Fibroblast of lung (primary cell): ENCODE results near the gene GATA5. TPM values are rescaled to one million over a fixed set of nuclear protein-coding genes. Genes with fewer than 3 reads are reported as not detected.

Experiments used
- DNase-seq, 2 donors: peaks; one replicate each; pipeline versions ENCODE4 v3.0.0 to v3.0.0-alpha.2; 2010; ENCODE audit warnings: low read depth in 2 of 2
- H2AFZ ChIP-seq: 2 replicates; pipeline ENCODE4 v1.5.1; 2012; ENCODE audit warnings: low read length, control low read depth, inconsistent platforms
- H3K27ac ChIP-seq: 2 replicates; pipeline ENCODE4 v1.5.1; 2011; ENCODE audit warnings: low read length, control low read depth; ENCODE audit not compliant: insufficient read depth
- H3K27me3 ChIP-seq: 2 replicates; pipeline ENCODE4 v1.5.1; 2011; ENCODE audit warnings: mild to moderate bottlenecking, low read length; ENCODE audit not compliant: control insufficient read depth, insufficient read depth
- H3K36me3 ChIP-seq: 2 replicates; pipeline ENCODE4 v1.5.1; 2011; ENCODE audit warnings: low read length; ENCODE audit not compliant: control insufficient read depth, insufficient read depth
- H3K4me1 ChIP-seq: 2 replicates; pipeline ENCODE4 v1.5.1; 2011; ENCODE audit warnings: low read length; ENCODE audit not compliant: control insufficient read depth, insufficient read depth; ENCODE audit errors: extremely low read depth
- H3K4me2 ChIP-seq: 2 replicates; pipeline ENCODE4 v1.5.1; 2011; ENCODE audit warnings: low read length, control low read depth; ENCODE audit not compliant: insufficient read depth; ENCODE audit errors: extremely low read depth
- H3K4me3 ChIP-seq, 4 experiments: fragments of 200-600 bp in 1 of 4; sonication (generic) in 1 of 4; replicated peaks in 1 of 4; 2 replicates each; pipeline ENCODE4 v1.5.1; 2011 to 2016; ENCODE audit warnings: low read length in 4 of 4, low read depth in 3 of 4, mild to moderate bottlenecking in 3 of 4, control low read depth in 2 of 4, inconsistent platforms in 1 of 4, mixed read lengths in 1 of 4; ENCODE audit not compliant: insufficient read depth in 1 of 4; ENCODE audit errors: control extremely low read depth in 1 of 4
- H3K79me2 ChIP-seq: 2 replicates; pipeline ENCODE4 v1.5.1; 2012; ENCODE audit warnings: mild to moderate bottlenecking, low read length, inconsistent platforms; ENCODE audit not compliant: control insufficient read depth, insufficient read depth
- H3K9ac ChIP-seq: 2 replicates; pipeline ENCODE4 v1.5.1; 2011; ENCODE audit warnings: mild to moderate bottlenecking, low read length, control low read depth; ENCODE audit not compliant: insufficient read depth
- H3K9me3 ChIP-seq: 2 replicates; pipeline ENCODE4 v1.5.1; 2012; ENCODE audit warnings: low read depth, low read length; ENCODE audit not compliant: control insufficient read depth, insufficient read depth
- H4K20me1 ChIP-seq: 2 replicates; pipeline ENCODE4 v1.5.1; 2011; ENCODE audit warnings: low read length; ENCODE audit not compliant: control insufficient read depth, insufficient read depth; ENCODE audit errors: extremely low read depth
- CTCF ChIP-seq, 2 donors: IDR thresholded peaks in 1 of 2; conservative IDR thresholded peaks in 1 of 2; 1 replicate in 1 of 2; 2 replicates in 1 of 2; pipeline ENCODE4 v1.5.1; 2011 to 2012; ENCODE audit warnings: low read length in 2 of 2, control low read depth in 1 of 2, inconsistent platforms in 1 of 2, low read depth in 1 of 2, mild to moderate bottlenecking in 1 of 2
- EZH2 ChIP-seq: IDR thresholded peaks from 2 replicates; pipeline ENCODE4 v1.5.1; 2012; ENCODE audit warnings: low read length, control low read depth, mild to moderate bottlenecking; ENCODE audit errors: missing control alignments
- polyA plus RNA-seq, 2 donors: library from polyadenylated mRNA; depleted of rRNA in 1 of 2; stranded (reverse) in 1 of 2; unstranded in 1 of 2; fragments of >200 nt; gene quantifications; 2 replicates each; pipeline ENCODE4 v1.2.1, GENCODE V29; 2011 to 2012; ENCODE audit warnings: missing spikeins in 1 of 2
- total RNA-seq: library from RNA; depleted of rRNA; stranded (reverse); fragments of >200 nt; gene quantifications from 2 replicates; pipeline ENCODE4 v1.2.1, GENCODE V29; 2014

Gene GATA5
- total and polyA plus RNA-seq, 2 donors (not counting 1 experiment from before 2014, with no cell fraction given) = 0.02 to 0.83 TPM

DNA sequence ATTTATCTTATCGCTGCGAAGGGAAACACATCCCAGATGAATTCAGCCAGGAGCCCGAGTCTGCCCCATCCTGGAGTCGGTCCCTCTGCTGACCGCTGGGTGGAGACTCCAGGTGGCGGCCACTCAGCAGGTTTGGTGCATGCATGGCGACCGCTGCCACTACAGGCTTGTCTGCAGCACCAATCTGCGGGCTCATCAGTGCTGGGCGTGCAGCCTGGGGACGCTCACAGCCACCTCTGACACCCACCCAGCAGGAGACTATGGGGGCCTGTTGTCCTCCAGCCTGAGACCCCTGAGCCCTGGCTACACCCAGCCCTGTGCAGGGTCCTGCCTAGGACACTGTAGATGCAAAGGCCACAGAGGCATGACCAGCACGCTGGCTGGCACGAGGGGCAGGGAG lies 40.5 kb upstream of the GATA5 start:
- TF ChIP-seq EZH2 (no peak), CTCF (conservative IDR thresholded peaks at IDR 0.05 in 1 of 2, IDR thresholded peaks at IDR 0.05 in 1 of 2; ENCODE audit: low read depth in 1 of 2, low read length in 2 of 2) (no peak)
- no peaks in the 10 kb centered on the region for H4K20me1 ChIP-seq
- H3K36me3 ChIP-seq = no peaks in the 10 kb centered on the region
- H3K9me3 ChIP-seq = no peaks in the 10 kb centered on the region
- H2AFZ ChIP-seq = no peak overlapping the region
- H3K4me2 ChIP-seq = no peak overlapping the region
- no peaks in the 10 kb centered on the region for H3K4me1 ChIP-seq
- no peak overlapping the region for H3K27ac ChIP-seq
- DNase-seq = no peak
- H3K9ac ChIP-seq = no peak overlapping the region
- no peaks in the 10 kb centered on the region for H3K79me2 ChIP-seq
- no peak overlapping the region for H3K4me3 ChIP-seq
- no peaks in the 10 kb centered on the region for H3K27me3 ChIP-seq

- Histone ChIP-seq H3K4me3 (no peak overlapping the region), H4K20me1 (no peaks in the 10 kb centered on the region), H3K4me2 (no peak overlapping the region), H3K27me3 (no peaks in the 10 kb centered on the region), H3K4me1 (no peaks in the 10 kb centered on the region), H3K9me3 (no peaks in the 10 kb centered on the region), H3K79me2 (no peaks in the 10 kb centered on the region), H3K9ac (no peak overlapping the region), H2AFZ (no peak overlapping the region), H3K36me3 (no peaks in the 10 kb centered on the region), H3K27ac (no peak overlapping the region)
- TF ChIP-seq EZH2 = no peak
- no peak for TF ChIP-seq CTCF (conservative IDR thresholded peaks at IDR 0.05 in 1 of 2, IDR thresholded peaks at IDR 0.05 in 1 of 2; ENCODE audit: low read depth in 1 of 2, low read length in 2 of 2)
- no peak for DNase-seq
Measured at GRCh38 chr20:62515826-62516225, 40.0 kb upstream of the GATA5 start.

DNA sequence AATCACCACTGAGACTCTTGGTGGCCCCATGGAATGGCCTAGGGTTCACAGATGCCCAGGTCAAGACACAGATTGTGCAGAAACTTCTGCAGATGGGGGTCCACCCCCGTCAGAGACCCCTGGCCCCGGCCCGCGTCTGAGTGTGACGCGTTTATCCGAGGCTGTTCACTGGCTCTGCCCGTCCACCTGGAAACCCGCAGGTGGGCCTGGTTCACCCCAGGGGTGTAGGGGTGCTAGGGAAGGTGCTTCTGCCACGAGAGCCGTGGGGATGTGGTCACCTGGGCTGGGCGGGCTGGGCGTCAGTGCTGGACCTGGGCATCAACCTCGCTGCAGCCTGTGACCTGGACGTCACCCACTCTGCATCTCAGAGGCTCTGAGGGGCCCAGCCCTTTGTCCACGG lies 39.5 kb upstream of the GATA5 start:
- TF ChIP-seq EZH2 (no peak), CTCF (conservative IDR thresholded peaks at IDR 0.05 in 1 of 2, IDR thresholded peaks at IDR 0.05 in 1 of 2; ENCODE audit: low read depth in 1 of 2, low read length in 2 of 2) (no peak)
- Histone ChIP-seq H3K9me3 (no peaks in the 10 kb centered on the region), H3K79me2 (no peaks in the 10 kb centered on the region)

More for the DNA sequence above, 39.5 kb upstream of the GATA5 start:
- Histone ChIP-seq H3K4me3 (no peak overlapping the region), H3K27ac (no peak overlapping the region), H3K36me3 (no peaks in the 10 kb centered on the region), H3K27me3 (no peaks in the 10 kb centered on the region), H3K4me2 (no peak overlapping the region), H2AFZ (no peak overlapping the region), H3K4me1 (no peaks in the 10 kb centered on the region), H3K9ac (no peak overlapping the region), H4K20me1 (no peaks in the 10 kb centered on the region)
- DNase-seq = no peak
